ENCODE measurements around the gene PEX11A. TPM values are rescaled to one million over a fixed set of nuclear protein-coding genes. Genes with fewer than 3 reads are reported as not detected.

Gene PEX11A
- total and polyA plus RNA-seq, 2 donors (not counting 3 experiments of a cell fraction or from before 2014, with no cell fraction given) = 3.2 to 4.4 TPM

DNA sequence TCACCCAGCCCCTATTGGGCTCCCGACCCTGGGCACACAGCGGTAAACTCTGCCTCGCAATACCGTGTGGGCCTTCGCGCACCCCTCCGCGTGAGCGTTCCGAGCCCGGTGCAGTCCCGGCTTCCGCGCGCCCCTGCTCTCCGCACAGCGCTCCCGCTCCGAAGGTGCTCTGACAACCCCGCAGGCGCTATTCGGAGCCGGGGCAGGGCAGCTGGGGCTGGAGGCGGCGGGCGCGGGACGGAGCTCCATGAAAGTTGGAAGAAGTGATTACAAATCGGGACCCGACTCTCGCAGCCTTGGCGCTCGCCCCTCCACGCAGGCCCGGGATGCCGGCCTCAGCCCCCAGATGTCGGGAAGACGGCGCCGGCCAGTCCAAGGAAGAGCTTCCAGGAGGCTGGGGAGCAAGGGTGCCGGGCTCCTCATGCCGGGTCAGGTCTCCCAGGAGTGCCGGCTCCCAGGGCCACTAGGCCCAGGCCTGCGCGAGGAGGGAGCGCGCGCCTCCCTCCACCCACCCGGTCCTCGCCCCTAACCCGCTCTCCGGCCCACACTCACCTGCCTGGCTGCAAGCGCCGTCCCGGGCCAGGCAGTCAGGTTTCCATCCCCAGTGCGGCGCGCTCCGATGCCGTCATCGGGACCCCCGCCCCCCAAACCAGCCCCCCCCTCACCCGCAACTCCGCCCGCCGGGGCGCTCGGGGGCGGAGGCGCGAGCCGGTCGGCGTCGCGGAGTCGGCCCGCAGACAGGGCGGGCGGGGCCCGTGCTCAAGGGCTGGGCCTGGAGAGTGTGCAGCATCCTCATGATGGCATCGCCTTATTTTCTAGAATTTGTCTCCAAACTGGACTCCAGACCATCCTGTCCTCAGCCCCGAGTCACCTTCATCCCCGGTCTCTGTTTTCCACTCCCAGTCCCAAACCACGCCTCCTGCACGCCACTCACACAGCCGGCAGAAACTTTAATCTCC lies 35.4 kb downstream of the PEX11A start, which contains the start of gene KIF7:
Gene KIF7, minus strand, starts transcription at position 621 of the 959 bp plus-strand sequence. CDS start 2,537 bp downstream, outside the sequence.
- no peaks in the 10 kb centered on the region for H3K36me3 ChIP-seq (ENCODE audit: control insufficient read depth in 2 of 2, extremely low read depth in 1 of 2, insufficient read depth in 2 of 2, low read length in 2 of 2)
- H3K9me3 ChIP-seq (replicated peaks; ENCODE audit: control insufficient read depth, insufficient read depth, low read length) = no peaks in the 10 kb centered on the region
- H3K27ac ChIP-seq (ENCODE audit: insufficient read depth, low read depth, low read length) = no peak within 1 kb of the TSS
- H3K9ac ChIP-seq (replicated peaks; ENCODE audit: extremely low read depth, insufficient read depth, low read length) = peak within 1 kb of the TSS; percentile 64
- peak; percentile 35 for TF ChIP-seq POLR2AphosphoS5 (IDR thresholded peaks at IDR 0.05; ENCODE audit: insufficient read depth, low read depth, low read length)
- TF ChIP-seq GATA2 (IDR thresholded peaks at IDR 0.05; ENCODE audit: insufficient read depth, insufficient read length, low read depth, low read length) = no peak
- TF ChIP-seq MYC (IDR thresholded peaks at IDR 0.05; ENCODE audit: low read depth, low read length) = no peak
- TF ChIP-seq JUN (IDR thresholded peaks at IDR 0.05; ENCODE audit: borderline replicate concordance, insufficient read depth, insufficient read length, low read depth) = no peak
- TF ChIP-seq, protein P1, sequence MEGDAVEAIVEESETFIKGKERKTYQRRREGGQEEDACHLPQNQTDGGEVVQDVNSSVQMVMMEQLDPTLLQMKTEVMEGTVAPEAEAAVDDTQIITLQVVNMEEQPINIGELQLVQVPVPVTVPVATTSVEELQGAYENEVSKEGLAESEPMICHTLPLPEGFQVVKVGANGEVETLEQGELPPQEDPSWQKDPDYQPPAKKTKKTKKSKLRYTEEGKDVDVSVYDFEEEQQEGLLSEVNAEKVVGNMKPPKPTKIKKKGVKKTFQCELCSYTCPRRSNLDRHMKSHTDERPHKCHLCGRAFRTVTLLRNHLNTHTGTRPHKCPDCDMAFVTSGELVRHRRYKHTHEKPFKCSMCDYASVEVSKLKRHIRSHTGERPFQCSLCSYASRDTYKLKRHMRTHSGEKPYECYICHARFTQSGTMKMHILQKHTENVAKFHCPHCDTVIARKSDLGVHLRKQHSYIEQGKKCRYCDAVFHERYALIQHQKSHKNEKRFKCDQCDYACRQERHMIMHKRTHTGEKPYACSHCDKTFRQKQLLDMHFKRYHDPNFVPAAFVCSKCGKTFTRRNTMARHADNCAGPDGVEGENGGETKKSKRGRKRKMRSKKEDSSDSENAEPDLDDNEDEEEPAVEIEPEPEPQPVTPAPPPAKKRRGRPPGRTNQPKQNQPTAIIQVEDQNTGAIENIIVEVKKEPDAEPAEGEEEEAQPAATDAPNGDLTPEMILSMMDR (IDR thresholded peaks at IDR 0.05; ENCODE audit: extremely low read depth in 1 of 2, insufficient read depth in 1 of 2, low read depth in 1 of 2, low read length in 2 of 2) = no peak
- dilution Hi-C loops (cut with MboI; ENCODE audit: extremely low pct_ligation_motif_present, low sequenced_read_pairs) = no loop called here
- H3K79me2 ChIP-seq (ENCODE audit: control insufficient read depth, insufficient read depth, low read length) = peaks cover 5% of the 10 kb centered on the region
- FAIRE-seq (peak; percentile 21), DNase-seq (ENCODE audit: low read depth, low spot score) (peak; percentile 63)
- peak within 1 kb of the TSS; percentile 82 for H3K4me2 ChIP-seq (ENCODE audit: insufficient read depth, low read length)
- no peaks in the 10 kb centered on the region for H3K9me1 ChIP-seq (replicated peaks; ENCODE audit: control insufficient read depth, extremely low read depth, insufficient read depth, low read length)
- CTCF ChIA-PET = interaction anchor here (1.6 kb wide), 2 partner anchors 9 to 11 kb away, joined by 3 to 7 read pairs; no protein-coding TSS in a partner anchor
- no peaks in the 10 kb centered on the region for H4K20me1 ChIP-seq (replicated peaks; ENCODE audit: control insufficient read depth, extremely low read depth, insufficient read depth, low read length)
- peak within 1 kb of the TSS; percentile 89 for H2AFZ ChIP-seq (ENCODE audit: low read depth, low read length)
- TSS peak; percentile 38 for BruUV-seq (replicated peaks)
- peaks cover 7% of the 10 kb centered on the region for H3K4me1 ChIP-seq (ENCODE audit: control insufficient read depth, extremely low read depth, insufficient read depth, low read length)
- no peaks in the 10 kb centered on the region for H3K27me3 ChIP-seq (ENCODE audit: control insufficient read depth in 2 of 2, insufficient read depth in 2 of 2, low read length in 2 of 2)
- POLR2A ChIA-PET = no interaction called here
- intact Hi-C loops (cut with micrococcal nuclease) = loop anchor here (1.0 kb wide), 1 partner anchor 8 kb away; no protein-coding TSS in a partner anchor
- peak within 1 kb of the TSS; percentile 58 to 67 (median 65) for H3K4me3 ChIP-seq (replicated peaks in 1 of 3; ENCODE audit: insufficient read depth in 1 of 3, low read depth in 1 of 3, low read length in 3 of 3)
